Measurements from ENCODE around the gene VGLL2. TPM values are rescaled to one million over a fixed set of nuclear protein-coding genes. Genes with fewer than 3 reads are reported as not detected.
A peak's percentile ranks its signal among the peaks of the same experiment; 100 is the strongest.

VGLL2 gene
- total RNA-seq, 6 experiments from 2014 or later = not detected

- Histone ChIP-seq H3K27me3 (no peaks in the 10 kb centered on the region), H3K4me3 (no peak overlapping the region), H3K36me3 (no peaks in the 10 kb centered on the region), H3K9me3 (no peaks in the 10 kb centered on the region), H3K27ac (no peak overlapping the region), H3K4me1 (no peaks in the 10 kb centered on the region)
- WGBS (ENCODE audit: insufficient coverage, low coverage, low lambda C conversion rate, missing lambda C conversion rate) = 66% methylated on average over 3 of the region's 3 CpGs
- TF ChIP-seq POLR2A (IDR thresholded peaks at IDR 0.05) (no peak), CTCF (IDR thresholded peaks at IDR 0.05) (no peak)
- ATAC-seq (no peak), DNase-seq (no peak)
- intact Hi-C loops (cut with DNase I) = no loop called here
These were observed 43.7 kb downstream of the VGLL2 start for GRCh38 chr6:117309069-117309468.

GRCh38 chr6:117309611-117310010 is 44.3 kb downstream of the VGLL2 start:
- intact Hi-C loops (cut with DNase I) = no loop called here

GRCh38 chr6:117311310-117311709 is 46.0 kb downstream of the VGLL2 start:
- no peak overlapping the region for H3K27ac ChIP-seq
- H3K27me3 ChIP-seq = no peaks in the 10 kb centered on the region
- intact Hi-C loops (cut with DNase I) = no loop called here
- WGBS (ENCODE audit: insufficient coverage, low coverage, low lambda C conversion rate, missing lambda C conversion rate) = 70% methylated on average over 3 of the region's 3 CpGs
- no peak for TF ChIP-seq POLR2A (IDR thresholded peaks at IDR 0.05)
- no peak for TF ChIP-seq CTCF (IDR thresholded peaks at IDR 0.05)
- no peaks in the 10 kb centered on the region for H3K4me1 ChIP-seq
- H3K9me3 ChIP-seq = no peaks in the 10 kb centered on the region
- no peaks in the 10 kb centered on the region for H3K36me3 ChIP-seq
- ATAC-seq (no peak), DNase-seq (no peak)
- no peak overlapping the region for H3K4me3 ChIP-seq

More at GRCh38 chr6:117309611-117310010, 44.3 kb downstream of the VGLL2 start:
- H3K27me3 ChIP-seq = no peaks in the 10 kb centered on the region
- ATAC-seq (no peak), DNase-seq (no peak)
- H3K27ac ChIP-seq = no peak overlapping the region
- no peaks in the 10 kb centered on the region for H3K9me3 ChIP-seq
- TF ChIP-seq CTCF (IDR thresholded peaks at IDR 0.05) (no peak), POLR2A (IDR thresholded peaks at IDR 0.05) (no peak)
- no peaks in the 10 kb centered on the region for H3K36me3 ChIP-seq
- no peak overlapping the region for H3K4me3 ChIP-seq
- H3K4me1 ChIP-seq = no peaks in the 10 kb centered on the region

GRCh38 chr6:117311726-117312125 is 46.4 kb downstream of the VGLL2 start:
- TF ChIP-seq CTCF (IDR thresholded peaks at IDR 0.05) (no peak), POLR2A (IDR thresholded peaks at IDR 0.05) (no peak)
- Histone ChIP-seq H3K9me3 (no peaks in the 10 kb centered on the region), H3K27me3 (no peaks in the 10 kb centered on the region), H3K4me1 (no peaks in the 10 kb centered on the region), H3K36me3 (no peaks in the 10 kb centered on the region), H3K4me3 (no peak overlapping the region), H3K27ac (no peak overlapping the region)
- no peak for ATAC-seq
- no peak for DNase-seq
- 86% methylated on average over 1 of the region's 1 CpG for WGBS (ENCODE audit: insufficient coverage, low coverage, low lambda C conversion rate, missing lambda C conversion rate)
- intact Hi-C loops (cut with DNase I) = no loop called here

GRCh38 chr6:117317261-117317660 is 51.9 kb downstream of the VGLL2 start:
- no peak for TF ChIP-seq POLR2A (IDR thresholded peaks at IDR 0.05)
- TF ChIP-seq CTCF (IDR thresholded peaks at IDR 0.05) = peak in 3 of 4 donors; percentile 13 to 32 (median 17)
- WGBS (ENCODE audit: insufficient coverage, low coverage, low lambda C conversion rate, missing lambda C conversion rate) = 18% methylated on average over 4 of the region's 4 CpGs
- no peak for DNase-seq
- H3K4me3 ChIP-seq = no peak overlapping the region
- no peaks in the 10 kb centered on the region for H3K9me3 ChIP-seq
- no peak overlapping the region for H3K27ac ChIP-seq
- ATAC-seq = peak in 1 of 4 donors; percentile 27
- intact Hi-C loops (cut with DNase I) = no loop called here
- no peaks in the 10 kb centered on the region for H3K27me3 ChIP-seq
- H3K36me3 ChIP-seq = no peaks in the 10 kb centered on the region
- H3K4me1 ChIP-seq = no peaks in the 10 kb centered on the region

All from right lobe of liver (tissue), 6 donors.